Naive thymus-derived CD8-positive, alpha-beta T cell (primary cell): ENCODE measurements around the gene CASD1. TPM values are rescaled to one million over a fixed set of nuclear protein-coding genes. Genes with fewer than 3 reads are reported as not detected.

ENCODE experiments used
- ATAC-seq, 2 donors: fragments of 150-1000 bp; cut with Tn5 transposase in 1 of 2; sonication (Bioruptor Pico), chemical (Tn5 transposase) in 1 of 2; 1 replicate in 1 of 2; 2 replicates in 1 of 2; pipeline ENCODE4 v1.10.0; 2021; ENCODE audit warnings: mild to moderate bottlenecking in 2 of 2, moderate library complexity in 2 of 2
- POLR2A ChIA-PET: fragments of 350-600 bp; sonication (Branson Sonifier 250); formaldehyde crosslinking; loops from one replicate; lab custom pipeline; 2021; ENCODE audit warnings: antibody characterized with exemption; lab: Charles Lee
- DNase-seq, 10 donors: peaks; one replicate each; pipeline versions ENCODE4 v3.0.0 to v3.0.0-alpha.2; 2020 to 2022
- H3K27ac Mint-ChIP-seq, 10 donors: one replicate each; pipeline ENCODE4 v1.8.0; 2020 to 2022; ENCODE audit warnings: mild to moderate bottlenecking in 10 of 10, mixed read lengths in 10 of 10, moderate library complexity in 4 of 10, inconsistent platforms in 1 of 10
- H3K27me3 Mint-ChIP-seq, 5 donors: one replicate each; pipeline ENCODE4 v1.8.0; 2021 to 2022; ENCODE audit warnings: mixed read lengths in 5 of 5
- H3K36me3 Mint-ChIP-seq, 3 donors: one replicate each; pipeline ENCODE4 v1.8.0; 2020 to 2022; ENCODE audit warnings: mixed read lengths in 3 of 3, mild to moderate bottlenecking in 2 of 3, inconsistent platforms in 1 of 3
- H3K4me1 Mint-ChIP-seq, 4 donors: one replicate each; pipeline ENCODE4 v1.8.0; 2021 to 2022; ENCODE audit warnings: mixed read lengths in 4 of 4
- H3K4me3 Mint-ChIP-seq, 10 donors: one replicate each; pipeline ENCODE4 v1.8.0; 2020 to 2022; ENCODE audit warnings: mild to moderate bottlenecking in 10 of 10, mixed read lengths in 10 of 10, moderate library complexity in 6 of 10, inconsistent platforms in 1 of 10
- H3K9me3 Mint-ChIP-seq, 9 donors: one replicate each; pipeline ENCODE4 v1.8.0; 2020 to 2022; ENCODE audit warnings: mixed read lengths in 9 of 9, mild to moderate bottlenecking in 3 of 9, inconsistent platforms in 1 of 9, moderate library complexity in 1 of 9
- polyA plus RNA-seq, 3 donors: library from polyadenylated mRNA; unstranded; fragments of 300-500 nt; fragmentation: Illumina TruSeq; gene quantifications; one replicate each; pipeline ENCODE4 v1.2.3, GENCODE V29; 2021
- total RNA-seq, 8 experiments: library from RNA in 2 of 8; stranded (reverse) in 2 of 8; gene quantifications; one replicate each; pipeline ENCODE4 v1.2.3 and lab custom pipeline; 2021 to 2026

Gene CASD1
- total and polyA plus RNA-seq, 5 experiments from 2014 or later = 10.0 to 36.0 (median 11.3) TPM

GRCh38 chr7:94497874-94498670 is 11.5 kb upstream of the CASD1 start:
- Mint-ChIP-seq H3K27ac (no peak overlapping the region), H3K4me1 (no peaks in the 10 kb centered on the region), H3K36me3 (peaks cover 0 to 4% (median 0%) of the 10 kb centered on the region in 3 donors), H3K27me3 (peaks cover 3 to 40% (median 9%) of the 10 kb centered on the region in 5 donors), H3K9me3 (peaks cover 0 to 5% (median 0%) of the 10 kb centered on the region in 9 donors), H3K4me3 (no peak overlapping the region)
- POLR2A ChIA-PET = no interaction called here
- DNase-seq (no peak), ATAC-seq (no peak)

- peaks cover 0 to 4% (median 0%) of the 10 kb centered on the region in 3 donors for H3K36me3 Mint-ChIP-seq
- H3K4me3 Mint-ChIP-seq = no peak overlapping the region
- no peak for DNase-seq
- peaks cover 0 to 5% (median 0%) of the 10 kb centered on the region in 9 donors for H3K9me3 Mint-ChIP-seq
- H3K27me3 Mint-ChIP-seq = peaks cover 2 to 40% (median 9%) of the 10 kb centered on the region in 5 donors
- POLR2A ChIA-PET = no interaction called here
- no peak for ATAC-seq
- H3K27ac Mint-ChIP-seq = no peak overlapping the region
- no peaks in the 10 kb centered on the region for H3K4me1 Mint-ChIP-seq
These were observed 10.7 kb upstream of the CASD1 start for GRCh38 chr7:94498918-94499317.

- ATAC-seq = no peak
- no peak for DNase-seq
- POLR2A ChIA-PET = no interaction called here
- no peak overlapping the region for H3K27ac Mint-ChIP-seq
- H3K9me3 Mint-ChIP-seq = peaks cover 0 to 2% (median 0%) of the 10 kb centered on the region in 9 donors
- H3K4me1 Mint-ChIP-seq = peaks cover 11 to 28% (median 24%) of the 10 kb centered on the region in 4 donors
- no peak overlapping the region for H3K4me3 Mint-ChIP-seq
- no peaks in the 10 kb centered on the region for H3K27me3 Mint-ChIP-seq
- H3K36me3 Mint-ChIP-seq = no peaks in the 10 kb centered on the region
These were observed 2.1 kb upstream of the CASD1 start for GRCh38 chr7:94507462-94507861.

GRCh38 chr7:94507962-94508361 is 1.6 kb upstream of the CASD1 start:
- no peak for DNase-seq
- Mint-ChIP-seq H3K36me3 (no peaks in the 10 kb centered on the region), H3K4me1 (peaks cover 11 to 33% (median 29%) of the 10 kb centered on the region in 4 donors), H3K4me3 (peak overlapping the region in 2 of 10 donors; percentile 64 to 81), H3K9me3 (peaks cover 0 to 2% (median 0%) of the 10 kb centered on the region in 9 donors), H3K27me3 (no peaks in the 10 kb centered on the region), H3K27ac (peak overlapping the region in 3 of 10 donors; percentile 12 to 91 (median 35))
- ATAC-seq = no peak
- POLR2A ChIA-PET = no interaction called here

- Mint-ChIP-seq H3K27ac (peak overlapping the region in 9 of 10 donors; percentile 56 to 96 (median 93)), H3K4me1 (peaks cover 15 to 49% (median 43%) of the 10 kb centered on the region in 4 donors), H3K27me3 (no peaks in the 10 kb centered on the region), H3K36me3 (no peaks in the 10 kb centered on the region), H3K9me3 (peaks cover 0 to 2% (median 0%) of the 10 kb centered on the region in 9 donors), H3K4me3 (peak overlapping the region in 9 of 10 donors; percentile 83 to 95 (median 87))
- peak; percentile 83 to 85 for ATAC-seq
- DNase-seq = peak; percentile 48 to 79 (median 64)
- POLR2A ChIA-PET = interaction anchor here (0.7 to 2.3 kb wide), 2 partner anchors 147 to 1278 kb away, joined by 3 to 6 read pairs; partner anchors contain the start of gene VPS50
These were observed 425 bp downstream of the CASD1 start for GRCh38 chr7:94509887-94510581.

GRCh38 chr7:94510582-94511496 is 1.2 kb downstream of the CASD1 start:
- Mint-ChIP-seq H3K4me3 (peak overlapping the region in 9 of 10 donors; percentile 77 to 95 (median 87)), H3K27me3 (no peaks in the 10 kb centered on the region), H3K4me1 (peaks cover 19 to 55% (median 49%) of the 10 kb centered on the region in 4 donors), H3K9me3 (peaks cover 0 to 2% (median 0%) of the 10 kb centered on the region in 9 donors), H3K36me3 (no peaks in the 10 kb centered on the region), H3K27ac (peak overlapping the region in 9 of 10 donors; percentile 56 to 96 (median 88))
- POLR2A ChIA-PET = interaction anchor here (2.3 kb wide), 1 partner anchor 147 kb away, joined by 6 read pairs; no protein-coding TSS in a partner anchor
- ATAC-seq (peak; percentile 16 to 51), DNase-seq (peak in 9 of 10 donors; percentile 11 to 70 (median 51))

GRCh38 chr7:94511718-94512117 is 2.1 kb downstream of the CASD1 start:
- H3K4me1 Mint-ChIP-seq = peaks cover 22 to 63% (median 55%) of the 10 kb centered on the region in 4 donors
- H3K27me3 Mint-ChIP-seq = no peaks in the 10 kb centered on the region
- H3K27ac Mint-ChIP-seq = peak overlapping the region in 8 of 10 donors; percentile 7 to 93 (median 56)
- no peak for ATAC-seq
- DNase-seq = no peak
- H3K9me3 Mint-ChIP-seq = peaks cover 0 to 2% (median 0%) of the 10 kb centered on the region in 9 donors
- POLR2A ChIA-PET = no interaction called here
- peak overlapping the region in 9 of 10 donors; percentile 40 to 95 (median 87) for H3K4me3 Mint-ChIP-seq
- no peaks in the 10 kb centered on the region for H3K36me3 Mint-ChIP-seq

GRCh38 chr7:94512735-94513564 is 3.3 kb downstream of the CASD1 start:
- H3K4me3 Mint-ChIP-seq = peak overlapping the region in 6 of 10 donors; percentile 29 to 91 (median 80)

GRCh38 chr7:94513565-94513860 is 3.9 kb downstream of the CASD1 start:
- POLR2A ChIA-PET = no interaction called here
- Mint-ChIP-seq H3K4me1 (peaks cover 22 to 67% (median 60%) of the 10 kb centered on the region in 4 donors), H3K9me3 (peaks cover 0 to under 1% (median 0%) of the 10 kb centered on the region in 9 donors), H3K27ac (peak overlapping the region in 4 of 10 donors; percentile 17 to 65 (median 46)), H3K27me3 (no peaks in the 10 kb centered on the region), H3K36me3 (peaks cover 0 to 14% (median 3%) of the 10 kb centered on the region in 3 donors), H3K4me3 (peak overlapping the region in 5 of 10 donors; percentile 12 to 56 (median 43))
- no peak for DNase-seq
- no peak for ATAC-seq

More at GRCh38 chr7:94512735-94513564, 3.3 kb downstream of the CASD1 start:
- Mint-ChIP-seq H3K27me3 (no peaks in the 10 kb centered on the region), H3K9me3 (peaks cover 0 to 2% (median 0%) of the 10 kb centered on the region in 9 donors), H3K36me3 (peaks cover 0 to 9% (median 0%) of the 10 kb centered on the region in 3 donors), H3K27ac (peak overlapping the region in 5 of 10 donors; percentile 5 to 65 (median 33)), H3K4me1 (peaks cover 22 to 67% (median 62%) of the 10 kb centered on the region in 4 donors)
- ATAC-seq = no peak
- DNase-seq = no peak
- POLR2A ChIA-PET = no interaction called here

- H3K4me1 Mint-ChIP-seq = peaks cover 22 to 67% (median 55%) of the 10 kb centered on the region in 4 donors
- no peaks in the 10 kb centered on the region for H3K27me3 Mint-ChIP-seq
- peak overlapping the region in 3 of 10 donors; percentile 3 to 18 (median 15) for H3K4me3 Mint-ChIP-seq
- peak overlapping the region in 4 of 10 donors; percentile 0 to 16 (median 8) for H3K27ac Mint-ChIP-seq
- no peak for DNase-seq
- POLR2A ChIA-PET = no interaction called here
- H3K9me3 Mint-ChIP-seq = no peaks in the 10 kb centered on the region
- ATAC-seq = no peak
- peaks cover 0 to 18% (median 3%) of the 10 kb centered on the region in 3 donors for H3K36me3 Mint-ChIP-seq
These were observed 4.7 kb downstream of the CASD1 start for GRCh38 chr7:94514140-94514889.
